ACC112 (cell line): ENCODE results near the gene ASZ1.
"Not testable (repeated sequence)": the region's sequence is repeated elsewhere in the genome, so short reads cannot be mapped to it uniquely, and the experiment has no call there.

ENCODE experiments used
- H2AFZ ChIP-seq: fragments of 200-600 bp; sonication (generic); one replicate; pipeline ENCODE4 v1.6.0; 2017; ENCODE audit warnings: antibody characterized with exemption, low read length; ENCODE audit not compliant: unreplicated experiment
- H3K27ac ChIP-seq: fragments of 200-600 bp; sonication (generic); 2 replicates; pipeline ENCODE4 v1.5.1; 2014; ENCODE audit warnings: low read depth, mild to moderate bottlenecking, antibody characterized with exemption, low read length, moderate library complexity
- H3K27me3 ChIP-seq: fragments of 200-600 bp; sonication (generic); 2 replicates; pipeline ENCODE4 v1.6.1; 2014; ENCODE audit warnings: mild to moderate bottlenecking, antibody characterized with exemption, low read length, moderate library complexity, mixed read lengths; ENCODE audit not compliant: insufficient read depth
- H3K36me3 ChIP-seq: fragments of 200-600 bp; sonication (generic); 2 replicates; pipeline ENCODE4 v1.6.1; 2016; ENCODE audit warnings: mild to moderate bottlenecking, antibody characterized with exemption, low read length, moderate library complexity, mixed read lengths; ENCODE audit not compliant: insufficient read depth
- H3K4me1 ChIP-seq: fragments of 200-600 bp; sonication (generic); one replicate; pipeline ENCODE4 v1.6.1; 2016; ENCODE audit warnings: low read length, mixed read lengths; ENCODE audit not compliant: insufficient read depth, unreplicated experiment, control insufficient read depth
- H3K4me3 ChIP-seq: fragments of 200-600 bp; sonication (generic); 2 replicates; pipeline ENCODE4 v1.5.1; 2014; ENCODE audit warnings: mild to moderate bottlenecking, low read depth, low read length
- H3K79me2 ChIP-seq: fragments of 200-600 bp; sonication (generic); one replicate; pipeline ENCODE4 v1.6.0; 2016; ENCODE audit warnings: low read length; ENCODE audit not compliant: control insufficient read depth, unreplicated experiment, insufficient read depth

The ASZ1 gene

GRCh38 chr7:117427258-117427701 is at the start of gene ASZ1:
Gene ASZ1 (minus strand): TSS chr7:117427493. CDS start chr7:117427460, 33 bp downstream.
- Histone ChIP-seq H3K27me3 (peaks cover 4% of the 10 kb centered on the region; the same call in 1 of the 2 replicates), H3K79me2 (no peaks in the 10 kb centered on the region), H3K4me3 (no peak within 1 kb of the TSS), H2AFZ (no peak within 1 kb of the TSS), H3K27ac (no peak within 1 kb of the TSS), H3K36me3 (no peaks in the 10 kb centered on the region), H3K4me1 (no peaks in the 10 kb centered on the region)

- no peaks in the 10 kb centered on the region for H3K36me3 ChIP-seq
- no peak overlapping the region for H3K27ac ChIP-seq
- H2AFZ ChIP-seq, result no peak overlapping the region
- no peaks in the 10 kb centered on the region for H3K4me1 ChIP-seq
- no peak overlapping the region for H3K4me3 ChIP-seq
- peaks cover 43% of the 10 kb centered on the region for H3K27me3 ChIP-seq
- no peaks in the 10 kb centered on the region for H3K79me2 ChIP-seq
Measured at GRCh38 chr7:117476557-117477215, 49.4 kb upstream of the ASZ1 start.

GRCh38 chr7:117472335-117472734 is 45.0 kb upstream of the ASZ1 start:
- Histone ChIP-seq H3K79me2 (no peaks in the 10 kb centered on the region), H3K27me3 (peaks cover 6% of the 10 kb centered on the region), H3K4me3 (no peak overlapping the region), H3K27ac (no peak overlapping the region), H3K36me3 (no peaks in the 10 kb centered on the region), H2AFZ (no peak overlapping the region), H3K4me1 (no peaks in the 10 kb centered on the region)

GRCh38 chr7:117470777-117471176 is 43.5 kb upstream of the ASZ1 start:
- H2AFZ ChIP-seq, result no peak overlapping the region
- no peaks in the 10 kb centered on the region for H3K36me3 ChIP-seq
- H3K27me3 ChIP-seq, result no peaks in the 10 kb centered on the region

GRCh38 chr7:117468174-117468573 is 40.9 kb upstream of the ASZ1 start:
- no peaks in the 10 kb centered on the region for H3K79me2 ChIP-seq
- no peak overlapping the region for H3K27ac ChIP-seq
- no peak overlapping the region for H3K4me3 ChIP-seq

More at GRCh38 chr7:117470777-117471176, 43.5 kb upstream of the ASZ1 start:
- Histone ChIP-seq H3K27ac (no peak overlapping the region), H3K79me2 (no peaks in the 10 kb centered on the region), H3K4me1 (no peaks in the 10 kb centered on the region), H3K4me3 (no peak overlapping the region)

GRCh38 chr7:117460815-117461214 is 33.5 kb upstream of the ASZ1 start:
- H3K79me2 ChIP-seq, H3K27ac ChIP-seq, H3K36me3 ChIP-seq, H3K27me3 ChIP-seq, H3K4me1 ChIP-seq, H2AFZ ChIP-seq, H3K4me3 ChIP-seq: not testable (repeated sequence)

More at GRCh38 chr7:117468174-117468573, 40.9 kb upstream of the ASZ1 start:
- H3K4me1 ChIP-seq, result no peaks in the 10 kb centered on the region
- H3K36me3 ChIP-seq, result no peaks in the 10 kb centered on the region
- H3K27me3 ChIP-seq, result no peaks in the 10 kb centered on the region
- no peak overlapping the region for H2AFZ ChIP-seq

- H3K79me2 ChIP-seq, result no peaks in the 10 kb centered on the region
- H3K27me3 ChIP-seq, result no peaks in the 10 kb centered on the region
- H3K4me1 ChIP-seq, result no peaks in the 10 kb centered on the region
- no peaks in the 10 kb centered on the region for H3K36me3 ChIP-seq
- no peak overlapping the region for H3K4me3 ChIP-seq
- H2AFZ ChIP-seq, result no peak overlapping the region
- no peak overlapping the region for H3K27ac ChIP-seq
Measured at GRCh38 chr7:117459735-117460134, 32.4 kb upstream of the ASZ1 start.

GRCh38 chr7:117458977-117459583 is 31.8 kb upstream of the ASZ1 start:
- H3K79me2 ChIP-seq, result no peaks in the 10 kb centered on the region
- H3K27ac ChIP-seq, result no peak overlapping the region
- no peaks in the 10 kb centered on the region for H3K36me3 ChIP-seq
- H3K4me1 ChIP-seq, result no peaks in the 10 kb centered on the region
- H3K4me3 ChIP-seq, result no peak overlapping the region
- H3K27me3 ChIP-seq, result no peaks in the 10 kb centered on the region
- no peak overlapping the region for H2AFZ ChIP-seq

- H3K36me3 ChIP-seq, result no peaks in the 10 kb centered on the region
Measured at GRCh38 chr7:117448655-117449054, 21.4 kb upstream of the ASZ1 start.

GRCh38 chr7:117446220-117446815 is 19.0 kb upstream of the ASZ1 start:
- no peak overlapping the region for H2AFZ ChIP-seq
- H3K27me3 ChIP-seq, result peaks cover 7% of the 10 kb centered on the region; the same call in 1 of the 2 replicates
- H3K36me3 ChIP-seq, result no peaks in the 10 kb centered on the region
- no peaks in the 10 kb centered on the region for H3K4me1 ChIP-seq
- no peaks in the 10 kb centered on the region for H3K79me2 ChIP-seq
- no peak overlapping the region for H3K27ac ChIP-seq
- no peak overlapping the region for H3K4me3 ChIP-seq

More at GRCh38 chr7:117448655-117449054, 21.4 kb upstream of the ASZ1 start:
- Histone ChIP-seq H3K4me1 (no peaks in the 10 kb centered on the region), H3K79me2 (no peaks in the 10 kb centered on the region), H2AFZ (no peak overlapping the region), H3K4me3 (no peak overlapping the region), H3K27ac (no peak overlapping the region), H3K27me3 (peaks cover 26% of the 10 kb centered on the region)

GRCh38 chr7:117445206-117445605 is 17.9 kb upstream of the ASZ1 start:
- Histone ChIP-seq H2AFZ (no peak overlapping the region), H3K27ac (no peak overlapping the region)

More at GRCh38 chr7:117445206-117445605, 17.9 kb upstream of the ASZ1 start:
- peaks cover 3% of the 10 kb centered on the region; the same call in 1 of the 2 replicates for H3K27me3 ChIP-seq
- H3K36me3 ChIP-seq, result no peaks in the 10 kb centered on the region
- H3K4me1 ChIP-seq, result no peaks in the 10 kb centered on the region
- no peaks in the 10 kb centered on the region for H3K79me2 ChIP-seq
- no peak overlapping the region for H3K4me3 ChIP-seq
